Keratinocyte (primary cell): ENCODE data around the gene NTHL1. TPM values are rescaled to one million over a fixed set of nuclear protein-coding genes. Genes with fewer than 3 reads are reported as not detected.

Experiments used
- DNase-seq: peaks from one replicate; pipeline ENCODE4 v3.0.0-alpha.2; 2011; ENCODE audit warnings: low read depth, missing footprints, low spot score
- FAIRE-seq: peaks from 2 replicates; lab custom pipeline; 2011; peaks lifted over from hg19 to GRCh38; lab: Jason Lieb, UNC
- H2AFZ ChIP-seq: 2 replicates; pipeline ENCODE4 v1.6.0; 2012; ENCODE audit warnings: low read length, control low read depth, inconsistent platforms; ENCODE audit not compliant: control insufficient read depth
- H3K27ac ChIP-seq: 2 replicates; pipeline ENCODE4 v1.5.1; 2011; ENCODE audit warnings: low read length; ENCODE audit not compliant: control insufficient read depth, insufficient read depth
- H3K27me3 ChIP-seq: 3 replicates; pipeline ENCODE4 v1.6.0; 2011; ENCODE audit warnings: low read length; ENCODE audit not compliant: control insufficient read depth, insufficient read depth; ENCODE audit errors: extremely low read depth
- H3K36me3 ChIP-seq, 2 experiments: 2 replicates in 1 of 2; 3 replicates in 1 of 2; pipeline ENCODE4 v1.5.1; 2011; ENCODE audit warnings: low read length in 2 of 2, mild to moderate bottlenecking in 1 of 2; ENCODE audit not compliant: control insufficient read depth in 2 of 2, insufficient read depth in 2 of 2; ENCODE audit errors: extremely low read depth in 1 of 2
- H3K4me1 ChIP-seq: 3 replicates; pipeline ENCODE4 v1.5.1; 2011; ENCODE audit warnings: low read length; ENCODE audit not compliant: control insufficient read depth, insufficient read depth; ENCODE audit errors: extremely low read depth
- H3K4me2 ChIP-seq: 3 replicates; pipeline ENCODE4 v1.6.0; 2011; ENCODE audit warnings: low read depth, low read length; ENCODE audit not compliant: control insufficient read depth, insufficient read depth; ENCODE audit errors: extremely low read depth
- H3K4me3 ChIP-seq, 3 experiments: fragments of 200-600 bp in 1 of 3; sonication (generic) in 1 of 3; 2 replicates in 2 of 3; 3 replicates in 1 of 3; pipeline ENCODE4 v1.5.1; 2011 to 2016; ENCODE audit warnings: low read length in 3 of 3, mild to moderate bottlenecking in 3 of 3, control low read depth in 2 of 3, inconsistent platforms in 1 of 3, low read depth in 1 of 3, mixed read lengths in 1 of 3, mixed run types in 1 of 3, moderate library complexity in 1 of 3; ENCODE audit not compliant: control insufficient read depth in 2 of 3, insufficient read depth in 2 of 3; ENCODE audit errors: extremely low read depth in 1 of 3
- H3K79me2 ChIP-seq: 2 replicates; pipeline ENCODE4 v1.6.0; 2012; ENCODE audit warnings: low read length; ENCODE audit not compliant: control insufficient read depth, insufficient read depth
- H3K9ac ChIP-seq: 3 replicates; pipeline ENCODE4 v1.6.0; 2011; ENCODE audit warnings: low read length; ENCODE audit not compliant: control insufficient read depth, insufficient read depth; ENCODE audit errors: extremely low read depth
- H3K9me1 ChIP-seq: 3 replicates; pipeline ENCODE4 v1.6.0; 2011; ENCODE audit warnings: low read length; ENCODE audit not compliant: control insufficient read depth, insufficient read depth; ENCODE audit errors: extremely low read depth
- H3K9me3 ChIP-seq: 2 replicates; pipeline ENCODE4 v1.5.1; 2012; ENCODE audit warnings: low read depth, low read length; ENCODE audit not compliant: control insufficient read depth
- H4K20me1 ChIP-seq: 3 replicates; pipeline ENCODE4 v1.6.0; 2011; ENCODE audit warnings: low read length; ENCODE audit not compliant: control insufficient read depth, insufficient read depth; ENCODE audit errors: extremely low read depth
- CTCF ChIP-seq, 3 experiments: IDR thresholded peaks in 1 of 3; conservative IDR thresholded peaks in 1 of 3; optimal IDR thresholded peaks in 1 of 3; 2 replicates in 2 of 3; 3 replicates in 1 of 3; pipeline versions ENCODE3 to v1.5.1; 2011; ENCODE audit warnings: low read length in 3 of 3, mild to moderate bottlenecking in 3 of 3, moderate library complexity in 2 of 3, control low read depth in 1 of 3, inconsistent platforms in 1 of 3; ENCODE audit not compliant: insufficient read depth in 2 of 3; ENCODE audit errors: extremely low read depth in 1 of 3
- EZH2 ChIP-seq: IDR thresholded peaks from one replicate; pipeline ENCODE4 v1.6.1; 2012; ENCODE audit warnings: inconsistent platforms, mild to moderate bottlenecking, low read length, moderate library complexity
- dilution Hi-C: fragments of 300-500 bp; cut with MboI; formaldehyde crosslinking; loops from one replicate; pipeline ENCODE4 v1.7.0; 2020; ENCODE audit warnings: low sequenced_read_pairs; ENCODE audit not compliant: extremely low pct_ligation_motif_present
- polyA plus RNA-seq, 5 experiments: library from polyadenylated mRNA; depleted of rRNA in 3 of 5; stranded (reverse) in 3 of 5; stranded (forward) in 1 of 5; unstranded in 1 of 5; fragments of >200 nt; gene quantifications; 1 replicate in 1 of 5; 2 replicates in 3 of 5; 3 replicates in 1 of 5; pipeline versions ENCODE4 v1.2.1 to v1.2.3, GENCODE V29; 2011 to 2012; ENCODE audit warnings: missing spikeins in 2 of 5, low read depth in 1 of 5, low replicate concordance in 1 of 5

NTHL1 gene
- polyA plus RNA-seq, 1 donor (not counting 4 experiments of a cell fraction or from before 2014, with no cell fraction given) = 8.5 TPM

GRCh38 chr16:2008631-2009163 is 38.9 kb downstream of the NTHL1 start:
- H3K36me3 ChIP-seq = peaks cover 6 to 38% of the 10 kb centered on the region in 2 experiments
- H3K4me3 ChIP-seq = peak overlapping the region; percentile 71 to 98 (median 92)
- peaks cover 65% of the 10 kb centered on the region for H3K79me2 ChIP-seq
- peaks cover 2% of the 10 kb centered on the region for H3K9me1 ChIP-seq
- FAIRE-seq = no peak
- peaks cover 36% of the 10 kb centered on the region for H3K4me1 ChIP-seq
- peak overlapping the region; percentile 89 for H3K4me2 ChIP-seq
- H3K27ac ChIP-seq = peak overlapping the region; percentile 81
- no peak for DNase-seq
- no peak for TF ChIP-seq CTCF (optimal IDR thresholded peaks at IDR 0.05 in 1 of 3, IDR thresholded peaks at IDR 0.05 in 1 of 3, conservative IDR thresholded peaks at IDR 0.05 in 1 of 3; ENCODE audit: extremely low read depth in 1 of 3, insufficient read depth in 2 of 3, low read length in 3 of 3)
- TF ChIP-seq EZH2 = no peak
- peaks cover 41% of the 10 kb centered on the region for H4K20me1 ChIP-seq
- peak overlapping the region; percentile 85 for H3K9ac ChIP-seq
- H3K9me3 ChIP-seq = no peaks in the 10 kb centered on the region
- H2AFZ ChIP-seq = no peak overlapping the region
- dilution Hi-C loops = no loop called here
- H3K27me3 ChIP-seq = no peaks in the 10 kb centered on the region

GRCh38 chr16:2008009-2008526 is 39.6 kb downstream of the NTHL1 start:
- Histone ChIP-seq H3K4me1 (peaks cover 36% of the 10 kb centered on the region), H4K20me1 (peaks cover 46% of the 10 kb centered on the region), H3K27me3 (no peaks in the 10 kb centered on the region), H3K36me3 (peaks cover 6 to 44% of the 10 kb centered on the region in 2 experiments), H2AFZ (no peak overlapping the region), H3K9me3 (no peaks in the 10 kb centered on the region), H3K4me3 (peak overlapping the region; percentile 71 to 98 (median 92)), H3K79me2 (peaks cover 71% of the 10 kb centered on the region), H3K9ac (peak overlapping the region; percentile 85), H3K9me1 (peaks cover 2% of the 10 kb centered on the region), H3K27ac (peak overlapping the region; percentile 81), H3K4me2 (peak overlapping the region; percentile 89)
- DNase-seq = peak; percentile 98
- peak; percentile 97 for FAIRE-seq
- dilution Hi-C loops = no loop called here
- no peak for TF ChIP-seq CTCF (optimal IDR thresholded peaks at IDR 0.05 in 1 of 3, IDR thresholded peaks at IDR 0.05 in 1 of 3, conservative IDR thresholded peaks at IDR 0.05 in 1 of 3; ENCODE audit: extremely low read depth in 1 of 3, insufficient read depth in 2 of 3, low read length in 3 of 3)
- no peak for TF ChIP-seq EZH2
